Measurements from ENCODE around the gene RASD1.

DNA sequence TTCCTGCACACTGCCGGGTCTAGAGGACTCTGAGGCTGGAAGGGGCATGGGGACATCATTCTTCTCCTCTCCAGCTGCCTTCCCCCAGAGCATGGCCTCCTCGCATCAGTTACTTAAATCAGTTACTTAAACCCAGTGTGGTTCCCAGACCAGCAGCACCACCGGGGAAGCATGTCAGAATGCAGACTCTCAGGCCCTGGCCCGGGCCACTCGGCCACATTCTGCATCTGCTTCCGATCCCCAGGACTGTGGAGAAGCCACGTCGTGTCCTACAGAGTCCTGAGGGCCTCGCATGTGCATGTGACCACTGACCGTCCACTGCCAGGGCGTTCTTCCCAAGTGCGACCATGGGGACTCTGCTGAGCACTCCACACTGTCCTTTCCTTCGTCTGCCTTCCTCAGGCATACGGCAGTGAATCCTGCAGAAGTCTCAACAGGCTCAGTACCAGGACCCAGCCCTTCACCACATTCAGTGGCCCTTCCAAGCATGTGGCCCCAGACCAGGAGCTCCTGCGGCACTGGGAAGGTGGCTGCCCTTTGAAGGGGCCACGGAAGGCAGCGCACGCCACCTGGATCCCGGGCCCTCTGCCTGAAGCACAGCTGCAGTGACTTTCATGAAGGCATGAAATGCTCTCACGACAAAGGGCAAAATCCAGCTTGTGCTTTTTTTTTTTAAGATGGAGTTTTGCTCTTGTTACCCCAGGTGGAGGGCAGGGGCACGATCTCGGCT is 46.9 kb upstream of the RASD1 start:
- TF ChIP-seq, protein P1, sequence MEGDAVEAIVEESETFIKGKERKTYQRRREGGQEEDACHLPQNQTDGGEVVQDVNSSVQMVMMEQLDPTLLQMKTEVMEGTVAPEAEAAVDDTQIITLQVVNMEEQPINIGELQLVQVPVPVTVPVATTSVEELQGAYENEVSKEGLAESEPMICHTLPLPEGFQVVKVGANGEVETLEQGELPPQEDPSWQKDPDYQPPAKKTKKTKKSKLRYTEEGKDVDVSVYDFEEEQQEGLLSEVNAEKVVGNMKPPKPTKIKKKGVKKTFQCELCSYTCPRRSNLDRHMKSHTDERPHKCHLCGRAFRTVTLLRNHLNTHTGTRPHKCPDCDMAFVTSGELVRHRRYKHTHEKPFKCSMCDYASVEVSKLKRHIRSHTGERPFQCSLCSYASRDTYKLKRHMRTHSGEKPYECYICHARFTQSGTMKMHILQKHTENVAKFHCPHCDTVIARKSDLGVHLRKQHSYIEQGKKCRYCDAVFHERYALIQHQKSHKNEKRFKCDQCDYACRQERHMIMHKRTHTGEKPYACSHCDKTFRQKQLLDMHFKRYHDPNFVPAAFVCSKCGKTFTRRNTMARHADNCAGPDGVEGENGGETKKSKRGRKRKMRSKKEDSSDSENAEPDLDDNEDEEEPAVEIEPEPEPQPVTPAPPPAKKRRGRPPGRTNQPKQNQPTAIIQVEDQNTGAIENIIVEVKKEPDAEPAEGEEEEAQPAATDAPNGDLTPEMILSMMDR (conservative IDR thresholded peaks at IDR 0.05) = no peak
- TF ChIP-seq EZH2 (IDR thresholded peaks at IDR 0.05; ENCODE audit: low read depth) = no peak

All from PC-9 (cell line).